Measurements from ENCODE around the gene GPRIN1.

GPRIN1 gene

DNA sequence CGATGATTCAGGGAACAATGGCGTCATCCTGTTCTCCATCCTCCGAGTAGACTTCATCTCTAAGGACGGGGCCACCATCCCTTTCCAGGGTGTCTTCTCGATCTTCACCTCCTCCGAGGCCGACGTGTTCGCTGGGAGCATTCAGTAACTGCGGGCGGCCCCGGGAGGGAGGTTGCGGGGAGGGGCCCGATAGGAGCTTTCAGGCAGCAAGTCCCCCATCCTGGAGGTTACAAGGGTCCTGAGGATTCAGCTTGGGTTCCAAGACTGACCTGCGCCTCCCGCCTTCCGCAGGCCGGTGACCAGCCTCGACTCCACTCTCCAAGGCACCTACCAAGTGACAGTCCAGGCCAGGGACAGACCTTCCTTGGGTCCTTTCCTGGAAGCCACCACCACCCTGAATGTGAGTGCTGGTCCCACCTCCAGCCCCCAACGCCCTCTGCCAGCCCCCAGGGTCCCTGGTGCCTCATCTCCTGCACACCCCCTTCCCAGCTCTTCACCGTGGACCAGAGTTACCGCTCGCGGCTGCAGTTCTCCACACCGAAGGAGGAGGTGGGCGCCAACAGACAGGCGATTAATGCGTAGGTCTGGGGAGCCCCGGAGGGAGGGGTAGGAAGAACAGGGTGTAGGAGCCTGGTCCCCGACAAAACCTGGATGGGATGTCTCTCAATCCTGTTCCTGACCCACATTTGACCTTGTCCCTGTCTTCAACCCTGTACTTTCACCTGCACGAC is 20.8 kb downstream of the GPRIN1 start:
- TF ChIP-seq GATA2 (IDR thresholded peaks at IDR 0.05; ENCODE audit: low read depth, low read length) = no peak
- no peak for TF ChIP-seq GATA3 (IDR thresholded peaks at IDR 0.05; ENCODE audit: low read depth, low read length)

DNA sequence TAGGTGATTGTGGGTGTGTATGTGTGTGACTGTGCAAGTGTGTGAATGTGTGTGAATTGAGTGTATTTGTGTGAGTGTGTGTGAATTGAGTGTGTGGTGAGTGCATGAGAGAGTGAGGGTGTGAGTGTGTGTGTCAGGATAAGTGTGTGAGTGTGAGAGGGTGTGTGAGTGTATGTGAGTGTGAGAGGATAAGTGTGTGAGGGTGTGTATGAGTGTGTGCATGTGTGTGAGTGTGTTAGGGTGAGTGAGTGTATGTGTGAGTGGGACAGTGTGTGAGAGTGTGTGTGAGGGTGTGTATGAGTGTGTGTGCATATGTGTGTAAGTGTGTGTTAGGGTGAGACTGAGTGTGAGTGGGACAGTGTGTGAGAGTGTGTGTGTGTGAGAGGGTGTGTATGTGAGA is 21.7 kb downstream of the GPRIN1 start:
- TF ChIP-seq GATA3 (IDR thresholded peaks at IDR 0.05; ENCODE audit: low read depth, low read length) = no peak
- no peak for TF ChIP-seq GATA2 (IDR thresholded peaks at IDR 0.05; ENCODE audit: low read depth, low read length)

DNA sequence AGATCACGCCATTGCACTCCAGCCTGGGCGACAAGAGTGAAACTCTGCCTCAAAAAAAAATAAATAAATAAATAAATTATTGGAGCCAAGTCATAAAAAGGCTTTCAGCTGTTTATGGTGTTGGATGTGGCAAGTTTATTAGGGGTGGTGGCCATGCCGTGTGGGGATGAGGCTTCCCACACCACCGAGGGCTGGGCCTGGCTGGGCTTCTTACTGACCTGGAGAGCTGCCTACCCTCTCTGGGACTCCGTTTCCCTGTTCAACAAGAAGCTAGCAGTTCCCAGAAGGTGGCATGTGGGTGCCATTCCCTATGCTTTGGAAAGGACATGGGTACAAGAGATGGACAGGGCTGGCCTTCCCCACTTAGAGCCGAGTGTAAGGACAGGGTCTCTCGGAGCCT is 22.6 kb downstream of the GPRIN1 start:
- no peak for TF ChIP-seq GATA2 (IDR thresholded peaks at IDR 0.05; ENCODE audit: low read depth, low read length)
- no peak for TF ChIP-seq GATA3 (IDR thresholded peaks at IDR 0.05; ENCODE audit: low read depth, low read length)

DNA sequence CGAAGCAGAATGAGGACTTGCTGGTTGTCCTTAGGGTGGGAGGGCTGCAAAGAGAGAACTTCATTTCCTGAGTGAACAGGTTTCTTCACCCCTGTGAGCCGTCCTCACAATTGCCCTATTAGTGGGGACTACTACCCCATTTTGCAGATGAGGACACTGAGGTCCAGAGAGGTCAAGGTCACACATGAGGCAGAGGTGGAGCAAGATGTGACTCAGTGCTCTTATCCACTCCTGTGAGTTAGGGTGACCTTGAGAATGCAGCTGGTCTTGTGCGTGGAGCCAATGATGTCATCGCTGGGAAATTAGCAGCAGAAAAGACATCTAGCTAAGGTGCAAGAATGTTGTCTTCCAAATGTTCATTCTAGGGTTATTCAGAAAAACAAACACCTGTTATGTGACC is 26.9 kb downstream of the GPRIN1 start:
- TF ChIP-seq GATA3 (IDR thresholded peaks at IDR 0.05; ENCODE audit: low read depth, low read length) = no peak
- no peak for TF ChIP-seq GATA2 (IDR thresholded peaks at IDR 0.05; ENCODE audit: low read depth, low read length)

DNA sequence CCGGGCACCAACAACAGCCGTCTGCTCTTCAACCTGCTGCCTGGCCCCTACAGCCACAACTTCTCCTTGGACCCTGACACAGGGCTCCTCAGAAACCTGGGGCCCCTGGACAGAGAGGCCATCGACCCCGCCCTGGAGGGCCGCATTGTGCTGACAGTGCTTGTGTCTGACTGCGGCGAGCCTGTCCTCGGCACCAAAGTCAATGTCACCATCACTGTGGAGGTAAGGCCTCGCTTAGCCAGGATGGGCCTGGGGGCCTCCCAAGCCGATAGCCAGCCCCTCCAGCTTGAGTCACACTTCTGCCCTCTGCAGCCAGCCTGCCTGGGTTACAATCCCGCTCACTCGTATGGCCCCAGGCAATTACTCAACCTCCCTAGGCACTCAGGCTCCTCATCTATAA is 28.6 kb downstream of the GPRIN1 start:
- TF ChIP-seq GATA3 (IDR thresholded peaks at IDR 0.05; ENCODE audit: low read depth, low read length) = no peak
- TF ChIP-seq GATA2 (IDR thresholded peaks at IDR 0.05; ENCODE audit: low read depth, low read length) = no peak

DNA sequence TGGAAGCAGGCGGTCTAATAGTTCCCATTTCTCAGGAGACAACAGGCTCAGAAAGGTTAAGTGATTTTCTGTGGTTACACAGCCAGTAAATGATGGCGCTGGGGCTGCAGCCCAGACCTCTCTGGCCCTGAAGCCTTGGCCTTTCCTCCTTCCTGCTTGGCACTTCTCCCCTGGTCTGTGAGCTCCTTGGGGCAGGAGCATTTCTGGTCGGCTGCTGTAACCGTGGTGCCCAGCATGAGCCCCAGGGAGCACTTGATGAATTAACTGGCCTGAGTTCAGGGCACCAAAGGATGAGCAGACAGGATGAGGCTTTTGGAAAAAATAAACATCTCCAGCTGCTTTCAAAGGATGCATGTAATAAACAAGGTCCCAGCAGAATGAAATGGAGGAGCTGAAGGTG is 30.6 kb downstream of the GPRIN1 start:
- no peak for TF ChIP-seq GATA3 (IDR thresholded peaks at IDR 0.05; ENCODE audit: low read depth, low read length)
- no peak for TF ChIP-seq GATA2 (IDR thresholded peaks at IDR 0.05; ENCODE audit: low read depth, low read length)

DNA sequence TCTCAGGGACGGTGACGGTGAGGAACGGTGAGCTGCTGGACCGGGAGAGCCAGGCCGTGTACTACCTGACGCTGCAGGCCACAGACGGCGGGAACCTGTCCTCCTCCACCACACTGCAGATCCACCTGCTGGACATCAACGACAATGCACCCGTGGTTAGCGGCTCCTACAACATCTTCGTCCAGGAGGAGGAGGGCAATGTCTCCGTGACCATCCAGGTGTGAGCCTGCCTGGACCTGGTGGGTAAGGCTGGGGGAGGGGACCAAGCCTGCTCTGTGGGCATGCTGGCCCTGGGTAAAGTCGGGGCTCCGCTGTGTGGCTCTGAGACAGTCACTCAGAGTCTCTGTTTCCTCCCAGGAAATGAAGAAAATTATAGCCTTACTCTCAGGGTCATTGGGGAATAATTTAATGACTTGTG is 31.6 kb downstream of the GPRIN1 start:
- TF ChIP-seq GATA3 (IDR thresholded peaks at IDR 0.05; ENCODE audit: low read depth, low read length) (no peak), GATA2 (IDR thresholded peaks at IDR 0.05; ENCODE audit: low read depth, low read length) (no peak)

DNA sequence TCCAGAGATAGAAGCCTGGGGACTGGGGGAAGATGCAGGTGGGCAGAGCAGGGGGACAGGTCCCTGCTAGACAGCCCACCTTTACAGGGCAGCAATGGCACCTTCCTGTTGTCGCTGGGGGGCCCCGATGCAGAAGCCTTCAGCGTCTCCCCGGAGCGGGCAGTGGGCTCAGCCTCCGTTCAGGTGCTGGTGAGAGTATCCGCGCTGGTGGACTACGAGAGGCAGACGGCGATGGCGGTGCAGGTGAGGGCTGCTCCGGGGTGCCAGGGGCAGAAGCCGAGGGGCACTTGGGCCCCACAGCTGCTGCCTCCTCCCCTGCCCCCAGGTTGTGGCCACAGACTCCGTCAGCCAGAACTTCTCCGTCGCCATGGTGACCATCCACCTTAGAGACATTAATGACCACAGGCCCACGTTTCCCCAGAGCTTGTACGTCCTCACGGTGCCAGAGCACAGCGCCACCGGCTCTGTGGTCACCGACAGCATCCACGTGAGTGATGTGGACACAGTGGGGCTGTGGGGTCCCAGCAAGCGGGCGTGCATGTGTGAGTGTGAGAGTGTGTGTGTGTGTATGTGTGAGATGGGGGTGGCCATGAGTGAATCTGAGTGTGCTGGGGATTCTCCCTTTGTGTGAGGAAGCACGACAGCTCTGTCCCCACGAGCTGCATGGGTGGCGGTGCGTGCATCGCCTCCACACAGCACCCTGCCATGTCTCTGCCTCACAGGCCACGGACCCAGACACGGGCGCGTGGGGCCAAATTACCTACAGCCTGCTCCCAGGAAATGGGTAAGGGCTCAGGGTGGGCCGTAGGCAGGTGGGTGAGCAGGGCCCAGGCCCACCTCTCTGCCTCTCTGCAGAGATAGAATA is 32.4 kb downstream of the GPRIN1 start:
- TF ChIP-seq GATA3 (IDR thresholded peaks at IDR 0.05; ENCODE audit: low read depth, low read length) = no peak
- TF ChIP-seq GATA2 (IDR thresholded peaks at IDR 0.05; ENCODE audit: low read depth, low read length) = no peak

DNA sequence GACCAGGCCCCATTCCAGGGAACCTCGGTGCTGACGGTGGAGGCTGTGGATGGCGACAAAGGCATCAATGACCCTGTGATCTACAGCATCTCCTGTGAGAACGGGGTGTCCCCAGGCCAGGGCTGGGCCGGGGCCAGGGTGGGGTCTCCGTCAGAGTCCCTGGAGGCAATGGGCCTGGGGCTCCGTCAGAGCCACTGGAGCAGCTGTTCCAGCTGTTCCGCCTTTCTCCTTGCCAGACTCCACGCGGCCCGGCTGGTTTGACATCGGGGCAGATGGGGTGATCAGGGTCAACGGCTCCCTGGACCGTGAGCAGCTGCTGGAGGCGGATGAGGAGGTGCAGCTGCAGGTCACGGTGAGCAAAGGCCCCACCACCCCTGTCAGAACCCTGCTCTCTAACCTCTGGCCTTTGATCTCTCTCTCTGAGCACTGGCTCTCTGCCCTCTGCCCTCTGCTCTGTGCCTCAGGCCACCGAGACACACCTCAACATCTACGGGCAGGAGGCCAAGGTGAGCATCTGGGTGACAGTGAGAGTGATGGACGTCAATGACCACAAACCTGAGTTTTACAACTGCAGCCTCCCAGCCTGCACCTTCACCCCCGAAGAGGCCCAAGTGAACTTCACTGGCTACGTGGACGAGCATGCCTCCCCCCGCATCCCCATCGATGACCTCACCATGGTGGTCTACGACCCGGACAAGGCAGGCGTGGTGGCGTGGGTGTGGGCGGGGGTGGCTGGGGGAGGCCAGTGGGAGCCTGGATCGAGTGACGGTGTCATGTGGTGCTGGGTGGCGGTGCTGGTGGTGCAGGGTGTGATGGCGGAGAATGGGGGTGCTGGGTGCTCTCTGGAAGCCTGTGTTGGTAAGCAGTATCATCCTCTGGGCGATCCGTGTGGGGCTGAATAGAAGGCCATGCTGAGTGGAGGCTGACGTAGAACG is 34.2 kb downstream of the GPRIN1 start:
- TF ChIP-seq GATA3 (IDR thresholded peaks at IDR 0.05; ENCODE audit: low read depth, low read length) = no peak
- no peak for TF ChIP-seq GATA2 (IDR thresholded peaks at IDR 0.05; ENCODE audit: low read depth, low read length)

DNA sequence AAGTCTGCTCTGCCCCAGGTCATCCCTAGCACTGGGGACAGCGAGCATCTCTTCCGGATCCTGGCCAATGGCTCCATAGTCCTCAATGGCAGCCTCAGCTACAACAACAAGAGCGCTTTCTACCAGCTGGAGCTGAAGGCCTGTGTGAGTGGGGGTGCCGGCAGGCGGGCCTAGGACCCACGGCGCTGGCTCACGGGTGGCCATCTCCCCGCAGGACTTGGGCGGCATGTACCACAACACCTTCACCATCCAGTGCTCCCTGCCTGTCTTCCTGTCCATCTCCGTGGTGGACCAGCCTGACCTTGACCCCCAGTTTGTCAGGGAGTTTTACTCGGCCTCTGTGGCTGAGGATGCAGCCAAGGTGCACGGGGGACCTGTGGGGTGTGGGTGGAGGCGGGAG is 34.9 kb downstream of the GPRIN1 start:
- TF ChIP-seq GATA3 (IDR thresholded peaks at IDR 0.05; ENCODE audit: low read depth, low read length) (no peak), GATA2 (IDR thresholded peaks at IDR 0.05; ENCODE audit: low read depth, low read length) (no peak)

DNA sequence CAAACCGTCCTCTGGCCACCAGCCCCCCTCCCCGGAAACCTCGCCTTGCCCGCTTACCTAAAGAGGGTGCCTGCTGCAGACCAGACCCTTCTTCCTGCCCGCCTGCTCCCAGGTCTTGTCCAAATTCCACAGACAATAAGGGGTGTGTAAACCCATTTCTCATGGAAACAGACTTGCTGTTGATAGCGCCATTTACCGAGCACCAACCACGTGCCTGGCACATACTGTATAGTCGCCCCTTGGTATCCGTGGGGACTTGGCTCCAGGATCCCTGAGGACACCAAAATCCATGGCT is 35.7 kb downstream of the GPRIN1 start:
- TF ChIP-seq GATA2 (IDR thresholded peaks at IDR 0.05; ENCODE audit: low read depth, low read length) (no peak), GATA3 (IDR thresholded peaks at IDR 0.05; ENCODE audit: low read depth, low read length) (no peak)

DNA sequence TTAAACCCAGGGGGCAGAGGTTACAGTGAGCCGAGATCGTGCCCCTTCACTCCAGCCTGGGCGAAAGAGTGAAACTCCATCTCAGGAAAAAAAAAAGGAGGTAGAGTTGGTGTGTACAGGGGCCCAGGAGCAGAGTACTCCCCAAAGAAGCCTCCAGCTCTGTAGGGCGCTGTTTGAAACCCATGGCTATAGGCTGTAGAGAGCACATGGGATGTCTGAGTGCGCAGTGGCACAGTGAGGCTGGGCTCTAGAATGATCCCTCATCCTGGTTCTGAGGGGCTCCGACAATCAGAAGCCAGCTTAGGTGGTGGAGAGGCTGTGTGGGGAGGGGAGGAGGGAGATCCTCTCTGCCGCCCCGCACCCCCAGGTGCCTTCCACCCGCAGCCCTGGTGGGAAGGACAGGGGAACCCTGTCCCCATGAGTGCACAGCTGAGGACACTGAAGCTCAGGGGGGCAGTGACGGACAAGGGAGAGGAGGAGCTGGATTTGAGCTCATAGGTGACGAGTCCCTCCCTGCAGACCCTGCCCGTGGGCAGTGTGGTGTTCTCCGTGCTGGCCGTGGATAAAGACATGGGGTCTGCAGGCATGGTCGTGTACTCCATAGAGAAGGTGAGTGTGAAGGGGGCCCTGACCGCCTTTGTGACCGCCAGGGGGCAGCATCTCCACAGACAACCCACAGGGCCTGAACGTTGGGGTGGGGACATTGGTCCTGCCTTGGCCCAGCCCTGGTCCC is 36.2 kb downstream of the GPRIN1 start:
- TF ChIP-seq GATA2 (IDR thresholded peaks at IDR 0.05; ENCODE audit: low read depth, low read length) (no peak), GATA3 (IDR thresholded peaks at IDR 0.05; ENCODE audit: low read depth, low read length) (no peak)

DNA sequence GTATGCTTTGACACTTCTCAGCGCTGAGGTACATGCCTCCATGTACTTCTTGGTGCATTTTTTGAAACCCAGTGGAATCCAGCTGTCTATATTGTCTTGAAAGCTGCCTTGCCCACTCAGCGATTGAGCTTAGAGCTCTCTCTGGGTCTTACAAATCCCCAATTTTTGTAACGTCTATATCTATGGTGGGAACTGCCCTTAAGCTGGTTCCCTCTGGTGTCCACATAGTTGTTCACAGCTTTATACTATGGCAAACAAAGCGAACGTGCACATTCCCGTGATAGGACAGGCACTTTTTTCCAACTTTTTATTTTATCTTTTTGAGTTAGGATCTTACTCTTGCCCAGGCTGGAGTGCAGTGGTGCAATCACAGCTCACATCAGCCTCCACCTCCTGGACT is 39.9 kb downstream of the GPRIN1 start:
- TF ChIP-seq GATA2 (IDR thresholded peaks at IDR 0.05; ENCODE audit: low read depth, low read length) (no peak), GATA3 (IDR thresholded peaks at IDR 0.05; ENCODE audit: low read depth, low read length) (no peak)

All from SH-SY5Y (cell line).